ENCODE measurements around the gene ABCD4. TPM values are rescaled to one million over a fixed set of nuclear protein-coding genes. Genes with fewer than 3 reads are reported as not detected.

ABCD4 gene
- total RNA-seq, 1 donor from 2014 or later = 137 TPM

GRCh38 chr14:74255281-74255680 lies 47.5 kb downstream of the ABCD4 start:
- Histone ChIP-seq H3K27ac (no peak overlapping the region), H3K9me3 (no peaks in the 10 kb centered on the region), H3K36me3 (no peaks in the 10 kb centered on the region), H3K27me3 (peaks cover 4% of the 10 kb centered on the region), H3K4me1 (peaks cover 7 to 10% of the 10 kb centered on the region in 2 donors), H3K4me3 (no peak overlapping the region)
- DNase-seq (ENCODE audit: low spot score in 2 of 2) = no peak
- intact Hi-C loops (cut with DNase I) = no loop called here
- TF ChIP-seq, protein P1, sequence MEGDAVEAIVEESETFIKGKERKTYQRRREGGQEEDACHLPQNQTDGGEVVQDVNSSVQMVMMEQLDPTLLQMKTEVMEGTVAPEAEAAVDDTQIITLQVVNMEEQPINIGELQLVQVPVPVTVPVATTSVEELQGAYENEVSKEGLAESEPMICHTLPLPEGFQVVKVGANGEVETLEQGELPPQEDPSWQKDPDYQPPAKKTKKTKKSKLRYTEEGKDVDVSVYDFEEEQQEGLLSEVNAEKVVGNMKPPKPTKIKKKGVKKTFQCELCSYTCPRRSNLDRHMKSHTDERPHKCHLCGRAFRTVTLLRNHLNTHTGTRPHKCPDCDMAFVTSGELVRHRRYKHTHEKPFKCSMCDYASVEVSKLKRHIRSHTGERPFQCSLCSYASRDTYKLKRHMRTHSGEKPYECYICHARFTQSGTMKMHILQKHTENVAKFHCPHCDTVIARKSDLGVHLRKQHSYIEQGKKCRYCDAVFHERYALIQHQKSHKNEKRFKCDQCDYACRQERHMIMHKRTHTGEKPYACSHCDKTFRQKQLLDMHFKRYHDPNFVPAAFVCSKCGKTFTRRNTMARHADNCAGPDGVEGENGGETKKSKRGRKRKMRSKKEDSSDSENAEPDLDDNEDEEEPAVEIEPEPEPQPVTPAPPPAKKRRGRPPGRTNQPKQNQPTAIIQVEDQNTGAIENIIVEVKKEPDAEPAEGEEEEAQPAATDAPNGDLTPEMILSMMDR (IDR thresholded peaks at IDR 0.05) = no peak

GRCh38 chr14:74249433-74250375 lies 53.0 kb downstream of the ABCD4 start:
- no peak overlapping the region for H3K4me3 ChIP-seq
- H3K27me3 ChIP-seq = no peaks in the 10 kb centered on the region
- H3K4me1 ChIP-seq = peaks cover 0 to 2% of the 10 kb centered on the region in 2 donors
- intact Hi-C loops (cut with DNase I) = loop anchor here (2.0 kb wide), 1 partner anchor 137 kb away; no protein-coding TSS in a partner anchor
- H3K27ac ChIP-seq = no peak overlapping the region
- no peaks in the 10 kb centered on the region for H3K36me3 ChIP-seq
- no peak for DNase-seq (ENCODE audit: low spot score in 2 of 2)
- no peaks in the 10 kb centered on the region for H3K9me3 ChIP-seq
- TF ChIP-seq, protein P1 (IDR thresholded peaks at IDR 0.05) = no peak

- DNase-seq (ENCODE audit: low spot score in 2 of 2) = no peak
- H3K27ac ChIP-seq = no peak overlapping the region
- H3K27me3 ChIP-seq = no peaks in the 10 kb centered on the region
- no peaks in the 10 kb centered on the region for H3K9me3 ChIP-seq
- H3K4me1 ChIP-seq = peaks cover 0 to 2% of the 10 kb centered on the region in 2 donors
- TF ChIP-seq, protein P1 (IDR thresholded peaks at IDR 0.05) = no peak
- intact Hi-C loops (cut with DNase I) = no loop called here
- no peaks in the 10 kb centered on the region for H3K36me3 ChIP-seq
- H3K4me3 ChIP-seq = no peak overlapping the region
Measured at GRCh38 chr14:74248017-74248416, 54.7 kb downstream of the ABCD4 start.

GRCh38 chr14:74246542-74246941 lies 56.2 kb downstream of the ABCD4 start:
- H3K4me3 ChIP-seq = no peak overlapping the region
- no peaks in the 10 kb centered on the region for H3K36me3 ChIP-seq
- no peak for DNase-seq (ENCODE audit: low spot score in 2 of 2)
- TF ChIP-seq, protein P1 (IDR thresholded peaks at IDR 0.05) = no peak
- no peaks in the 10 kb centered on the region for H3K9me3 ChIP-seq
- peaks cover 1 to 3% of the 10 kb centered on the region in 2 donors for H3K4me1 ChIP-seq
- no peak overlapping the region for H3K27ac ChIP-seq
- H3K27me3 ChIP-seq = peaks cover 9% of the 10 kb centered on the region
- intact Hi-C loops (cut with DNase I) = no loop called here

- intact Hi-C loops (cut with DNase I) = no loop called here
- DNase-seq (ENCODE audit: low spot score in 2 of 2) = no peak
- Histone ChIP-seq H3K4me1 (peaks cover 13 to 14% of the 10 kb centered on the region in 2 donors), H3K9me3 (no peaks in the 10 kb centered on the region), H3K27me3 (peaks cover 21% of the 10 kb centered on the region), H3K36me3 (no peaks in the 10 kb centered on the region), H3K4me3 (no peak overlapping the region), H3K27ac (no peak overlapping the region)
- TF ChIP-seq, protein P1 (IDR thresholded peaks at IDR 0.05) = no peak
Measured at GRCh38 chr14:74245292-74245691, 57.4 kb downstream of the ABCD4 start.
